LNCAP (cell line): ENCODE results near the gene WDR3.

ENCODE experiments used
- CTCF ChIP-seq: fragments of 450-650 bp; IDR thresholded peaks from 2 replicates; pipeline ENCODE4 v1.5.1; 2017; ENCODE audit warnings: mild to moderate bottlenecking

The WDR3 gene

GRCh38 chr1:117981455-117982192 lies 52.1 kb downstream of the WDR3 start:
- no peak for TF ChIP-seq CTCF

GRCh38 chr1:117985239-117985638 lies 55.7 kb downstream of the WDR3 start:
- no peak for TF ChIP-seq CTCF

- no peak for TF ChIP-seq CTCF
Observed at GRCh38 chr1:117985973-117986372, 56.4 kb downstream of the WDR3 start.

- TF ChIP-seq CTCF = no peak
Observed at GRCh38 chr1:118004312-118004711, 74.8 kb downstream of the WDR3 start.

- no peak for TF ChIP-seq CTCF
Observed at GRCh38 chr1:118007391-118007790, 77.9 kb downstream of the WDR3 start.

GRCh38 chr1:118008011-118008410 lies 78.5 kb downstream of the WDR3 start:
- no peak for TF ChIP-seq CTCF

- no peak for TF ChIP-seq CTCF
Observed at GRCh38 chr1:118012515-118013124, 83.1 kb downstream of the WDR3 start.
